HG03196 (cell line): ENCODE data around the gene GADD45G.

Source experiments
- ATAC-seq: cut with Tn5 transposase; IDR thresholded peaks from one replicate; pipeline ENCODE4 v1.9.1; 2021; ENCODE audit not compliant: unreplicated experiment

The GADD45G gene

DNA sequence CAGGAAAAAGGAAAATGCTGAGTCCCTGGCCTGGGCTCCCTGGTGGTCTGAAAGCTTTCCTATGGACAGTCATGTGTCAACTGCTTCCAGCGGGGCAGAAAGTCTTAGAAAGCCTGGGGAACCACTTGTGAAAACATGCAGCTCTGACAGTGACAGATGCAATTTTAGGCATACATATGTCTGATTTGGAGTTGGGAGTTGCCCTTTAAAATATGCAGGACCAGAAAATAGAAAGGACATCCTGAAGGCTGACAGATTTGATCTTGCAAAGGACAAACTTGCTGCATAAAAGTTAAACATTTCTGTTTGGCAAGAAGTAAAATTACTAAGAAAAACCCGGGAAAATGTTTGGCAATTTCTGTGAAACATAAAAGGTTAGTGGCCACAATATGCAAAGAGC lies 23.8 kb downstream of the GADD45G start:
- no peak for ATAC-seq

- no peak for ATAC-seq
Observed at GRCh38 chr9:89629081-89629976, 24.5 kb downstream of the GADD45G start.

DNA sequence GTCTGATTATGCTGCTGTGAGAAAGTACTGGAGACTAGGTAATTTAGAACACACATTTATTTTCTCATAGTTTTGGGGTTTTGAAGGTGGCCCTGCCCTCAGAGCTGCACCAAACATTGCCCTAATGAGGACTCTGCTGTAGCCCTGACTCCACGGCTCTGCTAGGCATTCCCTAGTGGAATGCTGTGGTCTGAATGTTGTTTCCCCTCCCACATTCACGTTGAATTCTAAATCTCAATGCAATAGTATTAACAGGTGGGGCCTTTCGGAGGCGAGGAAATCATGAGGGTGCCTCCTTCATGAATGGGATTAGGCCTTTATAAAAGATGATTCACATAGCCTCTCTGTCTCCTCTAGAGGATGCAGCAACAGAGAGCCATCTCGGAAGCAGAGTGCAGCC lies 25.7 kb downstream of the GADD45G start:
- no peak for ATAC-seq

DNA sequence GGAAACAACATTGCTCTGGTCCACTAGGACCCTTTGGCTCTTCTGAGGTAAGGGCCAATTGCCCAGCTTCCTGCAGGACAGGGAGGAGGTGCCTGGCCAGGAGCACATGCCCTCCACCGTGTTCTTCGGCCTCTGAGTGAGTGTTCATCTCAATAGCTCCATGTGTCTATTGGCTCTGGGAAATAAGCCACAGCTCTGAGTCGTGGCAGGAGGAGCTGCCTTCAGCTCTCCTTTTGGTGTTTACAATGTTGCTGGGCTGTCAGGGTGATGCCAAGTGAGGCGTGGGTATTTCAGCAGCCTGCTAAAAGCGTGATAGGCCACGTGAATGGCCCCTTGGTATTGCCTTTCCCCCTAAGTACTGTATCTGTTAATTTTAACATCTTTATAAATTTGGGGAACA lies 26.6 kb downstream of the GADD45G start:
- no peak for ATAC-seq

DNA sequence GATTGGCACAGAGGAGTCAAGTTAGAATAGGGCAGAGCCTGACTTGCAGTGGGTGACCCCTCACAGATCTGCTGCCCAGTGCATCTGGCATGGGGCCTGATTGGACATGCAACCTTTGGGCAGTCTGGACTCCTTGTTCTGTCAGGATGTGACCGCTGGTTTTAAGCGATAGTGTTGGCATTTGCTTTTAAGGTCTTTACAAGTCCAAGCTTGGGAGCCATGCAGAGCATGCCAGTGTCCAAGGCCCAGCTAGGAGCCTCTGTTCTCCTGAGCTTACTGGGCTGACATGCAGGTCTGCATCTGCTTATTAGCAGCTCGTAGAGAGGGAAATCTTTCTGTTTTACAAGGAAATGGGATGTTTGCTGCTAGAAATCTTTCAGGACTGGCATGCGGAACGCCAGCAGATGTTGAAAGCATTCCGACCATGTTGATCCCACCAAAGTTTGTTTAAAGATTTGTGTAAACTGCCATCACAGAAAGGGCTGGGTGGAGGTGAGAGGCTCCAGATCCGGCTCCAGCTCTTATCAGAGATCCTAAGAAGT lies 27.5 kb downstream of the GADD45G start:
- no peak for ATAC-seq

- no peak for ATAC-seq
Observed at GRCh38 chr9:89632736-89633135, 27.9 kb downstream of the GADD45G start.

GRCh38 chr9:89633404-89633803 lies 28.6 kb downstream of the GADD45G start:
- no peak for ATAC-seq

GRCh38 chr9:89633920-89634319 lies 29.1 kb downstream of the GADD45G start:
- ATAC-seq: no peak

- no peak for ATAC-seq
Observed at GRCh38 chr9:89634995-89635742, 30.4 kb downstream of the GADD45G start.

GRCh38 chr9:89635816-89636215 lies 31.0 kb downstream of the GADD45G start:
- no peak for ATAC-seq

DNA sequence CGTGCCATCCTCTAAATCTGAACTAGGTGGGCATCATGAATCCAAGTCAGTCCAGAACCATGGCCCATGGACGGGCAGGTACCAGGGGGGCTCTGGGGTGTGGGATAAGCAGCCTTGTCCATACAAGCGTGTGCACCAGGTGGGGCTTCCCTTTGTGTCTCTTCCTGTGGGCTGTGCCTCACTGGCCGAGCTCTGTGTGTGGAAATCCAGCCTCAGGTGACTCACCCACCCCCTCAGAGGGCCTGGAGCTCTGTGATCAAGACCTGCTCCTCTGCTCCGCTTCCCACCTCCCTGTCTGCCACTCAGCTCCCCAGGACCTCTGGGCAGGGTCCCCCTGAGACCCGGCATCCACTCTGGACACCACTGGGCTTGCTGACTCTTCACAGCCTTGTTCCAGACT lies 33.0 kb downstream of the GADD45G start:
- no peak for ATAC-seq

GRCh38 chr9:89638359-89638758 lies 33.5 kb downstream of the GADD45G start:
- ATAC-seq: no peak

DNA sequence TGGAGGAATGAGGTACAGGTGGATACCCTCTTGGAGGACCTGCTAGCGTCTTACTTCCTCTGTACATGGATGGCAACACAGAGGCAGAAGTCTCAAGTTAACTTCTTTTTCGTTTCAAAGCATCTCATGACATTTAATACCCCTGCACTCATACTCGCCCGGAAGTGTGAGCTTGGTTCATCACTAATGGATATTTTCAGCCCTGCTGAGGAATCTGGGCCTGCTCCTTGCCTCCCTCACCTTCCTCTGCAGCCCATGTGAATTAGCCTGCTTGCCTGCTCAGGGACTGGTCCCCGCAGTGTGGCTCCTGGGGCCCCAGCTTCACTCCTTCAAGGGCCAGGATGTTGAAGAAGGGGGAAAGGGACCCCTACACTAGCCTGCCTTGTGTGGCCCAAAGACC lies 34.1 kb downstream of the GADD45G start:
- ATAC-seq: no peak

DNA sequence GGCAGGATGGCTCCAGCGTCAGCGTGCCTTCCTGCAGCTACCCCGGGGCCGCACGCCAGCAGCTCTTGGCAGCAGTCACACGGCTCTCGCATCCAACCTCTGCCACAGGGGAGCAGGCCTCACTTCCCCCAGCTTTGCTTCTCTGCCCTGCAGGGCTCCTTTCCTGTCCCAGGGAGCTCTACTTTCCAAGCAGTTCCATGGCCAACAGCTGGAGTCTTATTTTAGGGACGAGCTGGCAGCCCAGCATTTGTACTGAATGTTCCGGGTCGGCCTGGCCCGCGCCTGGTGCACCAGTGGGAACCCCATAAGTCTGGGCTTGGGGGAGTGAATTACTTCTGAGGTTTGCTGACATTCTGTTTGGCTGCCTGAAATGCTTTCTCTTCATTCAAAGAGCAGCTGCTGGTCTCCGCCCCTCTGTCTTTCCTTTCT lies 34.6 kb downstream of the GADD45G start:
- ATAC-seq: no peak

GRCh38 chr9:89639961-89640360 lies 35.1 kb downstream of the GADD45G start:
- ATAC-seq: no peak

DNA sequence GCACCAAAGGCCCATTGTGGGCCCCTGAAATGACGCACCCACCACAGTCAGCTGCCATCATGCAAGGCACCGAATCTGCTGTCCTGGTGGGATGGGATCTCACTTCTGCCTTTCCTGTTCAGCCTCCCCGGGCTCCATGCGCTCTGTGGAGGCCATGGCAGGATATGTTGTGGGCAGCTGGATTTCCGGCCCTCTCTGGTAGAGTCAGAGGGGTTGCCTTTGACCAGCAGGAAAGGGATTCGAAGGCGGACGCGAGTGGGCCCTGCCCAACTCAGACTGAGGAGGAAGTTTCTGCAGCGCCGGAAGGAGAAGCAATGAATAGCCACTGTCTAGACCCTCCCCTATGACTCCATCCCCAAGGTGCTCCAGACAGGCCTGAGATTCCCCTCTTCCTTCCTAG lies 35.5 kb downstream of the GADD45G start:
- no peak for ATAC-seq

GRCh38 chr9:89640801-89641200 lies 36.0 kb downstream of the GADD45G start:
- ATAC-seq: no peak

DNA sequence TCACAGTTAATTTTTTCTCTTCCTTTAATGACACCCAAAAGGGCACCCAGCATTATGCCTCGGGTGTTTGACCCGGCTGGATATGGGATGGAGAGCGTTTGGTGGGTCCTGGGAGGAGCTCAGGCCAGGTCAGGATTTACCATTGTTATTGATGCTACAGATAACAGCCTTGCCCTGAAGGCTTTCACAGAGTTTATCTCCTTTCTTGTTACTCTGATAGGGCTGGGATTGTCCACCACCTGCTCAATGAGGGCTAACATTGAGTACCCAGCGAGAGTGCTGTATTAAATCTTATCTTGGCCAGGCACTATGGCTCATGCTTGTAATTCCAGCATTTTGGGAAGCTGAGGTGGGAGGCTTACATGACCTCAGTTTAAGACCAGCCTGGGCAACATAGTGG lies 37.2 kb downstream of the GADD45G start:
- no peak for ATAC-seq

- no peak for ATAC-seq
Observed at GRCh38 chr9:89642789-89643188, 38.0 kb downstream of the GADD45G start.

- ATAC-seq: no peak
Observed at GRCh38 chr9:89646189-89646939, 41.6 kb downstream of the GADD45G start.
